Fibroblast of villous mesenchyme (primary cell): Measurements from ENCODE around the gene HMMR. TPM values are rescaled to one million over a fixed set of nuclear protein-coding genes. Genes with fewer than 3 reads are reported as not detected.
"Not testable (repeated sequence)": the region's sequence is repeated elsewhere in the genome, so short reads cannot be mapped to it uniquely, and the experiment has no call there.

Experiments used
- DNase-seq: peaks from one replicate; pipeline ENCODE4 v3.0.0-alpha.2; 2010; ENCODE audit warnings: low read depth
- H3K4me3 ChIP-seq: 2 replicates; pipeline ENCODE4 v1.5.1; 2011; ENCODE audit warnings: low read depth, mild to moderate bottlenecking, low read length
- small RNA-seq: library from RNA; depleted of rRNA; stranded (forward); fragments of <200 nt; gene quantifications from one replicate; pipeline ENCODE3, GENCODE V24; 2012
- total RNA-seq: library from RNA; depleted of rRNA; stranded (reverse); fragments of >200 nt; gene quantifications from 2 replicates; pipeline ENCODE4 v1.2.3, GENCODE V29; 2012
- TF ChIP-seq, protein P1 (sequence below): IDR thresholded peaks from 2 replicates; pipeline ENCODE4 v1.5.1; 2012; ENCODE audit warnings: low read depth, mild to moderate bottlenecking, low read length; ENCODE audit not compliant: insufficient read depth

Gene HMMR
- total RNA-seq, 1 donor, result 32.8 TPM

DNA sequence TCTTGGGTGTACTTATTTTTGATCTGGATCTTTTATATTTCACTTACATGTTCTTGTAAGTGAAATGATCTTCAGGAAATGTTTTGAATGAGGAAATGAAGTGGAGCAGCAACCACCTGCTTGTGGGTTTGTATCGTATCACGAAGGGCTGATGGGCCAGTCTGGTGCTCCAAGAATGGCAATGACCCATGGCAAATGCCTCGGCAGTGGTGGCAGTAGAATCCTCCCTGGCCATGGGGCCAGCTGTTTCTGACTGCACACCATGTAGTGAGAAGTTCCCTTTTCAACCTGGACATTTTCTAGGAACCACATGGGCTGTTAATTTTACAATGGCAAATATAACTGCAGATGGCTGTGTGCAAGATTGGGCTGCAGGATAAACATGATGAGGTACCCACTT lies 74.9 kb downstream of the HMMR start:
- TF ChIP-seq, protein P1, sequence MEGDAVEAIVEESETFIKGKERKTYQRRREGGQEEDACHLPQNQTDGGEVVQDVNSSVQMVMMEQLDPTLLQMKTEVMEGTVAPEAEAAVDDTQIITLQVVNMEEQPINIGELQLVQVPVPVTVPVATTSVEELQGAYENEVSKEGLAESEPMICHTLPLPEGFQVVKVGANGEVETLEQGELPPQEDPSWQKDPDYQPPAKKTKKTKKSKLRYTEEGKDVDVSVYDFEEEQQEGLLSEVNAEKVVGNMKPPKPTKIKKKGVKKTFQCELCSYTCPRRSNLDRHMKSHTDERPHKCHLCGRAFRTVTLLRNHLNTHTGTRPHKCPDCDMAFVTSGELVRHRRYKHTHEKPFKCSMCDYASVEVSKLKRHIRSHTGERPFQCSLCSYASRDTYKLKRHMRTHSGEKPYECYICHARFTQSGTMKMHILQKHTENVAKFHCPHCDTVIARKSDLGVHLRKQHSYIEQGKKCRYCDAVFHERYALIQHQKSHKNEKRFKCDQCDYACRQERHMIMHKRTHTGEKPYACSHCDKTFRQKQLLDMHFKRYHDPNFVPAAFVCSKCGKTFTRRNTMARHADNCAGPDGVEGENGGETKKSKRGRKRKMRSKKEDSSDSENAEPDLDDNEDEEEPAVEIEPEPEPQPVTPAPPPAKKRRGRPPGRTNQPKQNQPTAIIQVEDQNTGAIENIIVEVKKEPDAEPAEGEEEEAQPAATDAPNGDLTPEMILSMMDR, result no peak
- DNase-seq, result no peak
- no peak overlapping the region for H3K4me3 ChIP-seq

DNA sequence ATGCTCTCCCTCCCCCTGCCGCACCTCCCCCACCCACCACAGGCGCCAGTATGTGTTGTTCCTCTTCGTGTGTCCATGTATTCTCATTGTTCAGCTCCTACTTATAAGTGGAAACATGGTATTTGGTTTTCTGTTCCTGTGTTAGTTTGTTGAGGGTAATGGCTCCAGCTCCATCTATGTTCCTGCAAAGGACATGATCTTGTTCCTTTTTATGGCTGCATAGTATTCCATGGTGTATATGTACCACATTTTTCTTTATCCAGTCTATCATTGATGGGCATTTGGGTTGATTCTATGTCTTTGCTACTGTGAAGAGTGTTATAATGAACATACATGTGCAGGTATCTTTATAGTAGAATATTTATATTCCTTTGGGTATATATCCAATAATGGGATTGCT lies 76.0 kb downstream of the HMMR start:
- DNase-seq, H3K4me3 ChIP-seq: not testable (repeated sequence)

DNA sequence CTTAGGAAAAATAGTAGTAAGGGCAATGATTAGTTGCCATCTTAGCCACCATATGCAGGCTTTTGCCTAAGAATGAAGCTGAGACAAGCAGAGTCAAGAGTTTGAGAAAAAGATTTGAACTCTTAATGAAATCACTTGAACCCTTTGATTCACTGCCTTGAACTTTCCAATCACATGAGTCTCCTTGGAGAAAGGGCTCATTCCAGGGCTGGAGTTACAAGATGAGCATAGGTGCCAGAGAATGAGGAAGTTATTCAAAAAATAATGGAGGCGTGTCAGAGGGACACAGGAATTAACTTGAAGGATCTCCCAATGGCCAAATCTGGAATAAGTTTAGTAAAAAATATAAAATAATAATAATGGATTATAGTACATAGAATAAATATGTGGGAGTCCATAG lies 80.3 kb downstream of the HMMR start:
- H3K4me3 ChIP-seq, result no peak overlapping the region
- DNase-seq, result no peak
- TF ChIP-seq, protein P1, result no peak

Small RNAs within 50 kb of the gene (small RNA-seq; reads per million reads assigned to genes)
- gene AC008723.1, result not detected

Other genes starting within 250 kb of the HMMR start
- gene CCNG1, start 23.0 kb upstream of the HMMR start, total RNA-seq, result 228 and 319 TPM in 2 replicates
- gene NUDCD2, start 530 bp upstream of the HMMR start, total RNA-seq, result 6.4 and 7.8 TPM in 2 replicates
- 38.7 and 73.0 TPM in 2 replicates for gene MAT2B, start 45.0 kb downstream of the HMMR start, total RNA-seq